Dendritic cell treated with granulocyte-macrophage colony-stimulating factor and Interleukin-4, amounts not matched to agents 40 ng/mL and 50 ng/mL, for 4 days (primary cell): Measurements from ENCODE around the gene HIRA.
A peak's percentile ranks its signal among the peaks of the same experiment; 100 is the strongest.

Experiments
- H3K27ac Mint-ChIP-seq: one replicate; pipeline ENCODE4 v1.8.0; 2022; ENCODE audit warnings: mild to moderate bottlenecking, mixed read lengths
- H3K27me3 Mint-ChIP-seq: one replicate; pipeline ENCODE4 v1.8.0; 2022; ENCODE audit warnings: mild to moderate bottlenecking, mixed read lengths
- H3K36me3 Mint-ChIP-seq: one replicate; pipeline ENCODE4 v1.8.0; 2022; ENCODE audit warnings: low read depth, mixed read lengths
- H3K4me1 Mint-ChIP-seq: one replicate; pipeline ENCODE4 v1.8.0; 2022; ENCODE audit warnings: low read depth, mixed read lengths
- H3K4me3 Mint-ChIP-seq: one replicate; pipeline ENCODE4 v1.8.0; 2022; ENCODE audit warnings: mild to moderate bottlenecking, moderate library complexity, mixed read lengths
- H3K9me3 Mint-ChIP-seq: one replicate; pipeline ENCODE4 v1.8.0; 2022; ENCODE audit warnings: mixed read lengths
- intact Hi-C: fragments of 100-400 bp; cut with micrococcal nuclease; formaldehyde crosslinking; loops from one replicate; pipeline ENCODE4 v1.15.0; 2022

The HIRA gene

GRCh38 chr22:19292458-19293230, 138.9 kb downstream of the HIRA start:
- Mint-ChIP-seq H3K9me3 (no peaks in the 10 kb centered on the region), H3K4me1 (peaks cover 31% of the 10 kb centered on the region), H3K36me3 (no peaks in the 10 kb centered on the region), H3K27me3 (peaks cover 30% of the 10 kb centered on the region), H3K27ac (no peak overlapping the region), H3K4me3 (peak overlapping the region; percentile 79)
- intact Hi-C loops, result loop anchor here (5.0 to 10.0 kb wide), 2 partner anchors 142 to 170 kb away; partner anchors contain the start of genes DGCR2, HIRA and MRPL40

DNA sequence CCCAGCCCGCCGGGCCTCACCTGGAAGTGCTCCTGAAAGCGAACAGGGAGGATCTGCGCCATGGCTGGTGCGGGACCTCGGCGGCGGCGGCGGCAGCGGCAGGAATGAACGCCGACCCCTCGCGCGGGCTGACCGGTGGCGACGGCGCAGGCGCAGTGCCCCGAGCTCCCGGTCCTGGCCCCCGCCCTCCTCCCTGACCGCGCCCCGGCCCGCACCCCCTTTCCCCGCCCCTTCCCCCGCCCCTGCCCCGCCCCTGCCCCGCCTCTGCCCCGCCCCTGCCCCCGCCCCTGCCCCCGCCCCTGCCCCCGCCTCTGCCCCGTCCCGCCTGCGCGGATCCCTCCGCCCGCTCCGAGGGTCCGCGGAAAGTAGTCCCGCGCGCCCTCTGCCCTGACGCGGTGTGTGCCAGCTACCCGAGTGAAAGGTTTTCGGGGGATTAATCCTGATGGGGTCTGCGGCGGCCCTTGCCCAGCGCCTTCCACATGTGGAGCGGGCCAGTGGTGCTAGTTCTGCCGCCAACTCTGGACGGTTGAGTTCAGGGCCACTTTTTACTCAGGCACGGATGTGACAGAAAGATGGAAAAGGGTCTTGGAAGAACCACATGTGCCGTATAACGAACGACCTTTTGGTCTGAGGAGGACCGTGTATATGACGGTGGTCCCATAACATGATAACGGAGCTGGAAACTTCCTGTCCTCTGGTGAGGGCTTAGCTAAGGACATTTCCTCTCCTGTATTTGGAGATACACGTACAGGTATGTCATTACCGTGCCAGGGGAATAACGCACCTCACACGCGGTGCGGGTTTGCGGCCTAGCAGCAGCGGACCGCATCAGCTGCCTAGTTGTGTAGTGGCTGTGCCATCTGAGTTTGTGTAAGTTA, 139.7 kb downstream of the HIRA start, which contains the start of gene CLTCL1:
Gene CLTCL1 (minus strand): TSS at position 140 of the 878 bp plus-strand sequence. CDS start 78 bp downstream, at position 62.
- intact Hi-C loops, result loop anchor here (1.0 to 10.0 kb wide), 4 partner anchors 113 to 187 kb away; partner anchors contain the start of genes CDC45, DGCR2, HIRA and MRPL40
- Mint-ChIP-seq H3K4me1 (peaks cover 29% of the 10 kb centered on the region), H3K9me3 (no peaks in the 10 kb centered on the region), H3K27ac (peak within 1 kb of the TSS; percentile 50), H3K36me3 (no peaks in the 10 kb centered on the region), H3K4me3 (peak within 1 kb of the TSS; percentile 79), H3K27me3 (peaks cover 34% of the 10 kb centered on the region)

DNA sequence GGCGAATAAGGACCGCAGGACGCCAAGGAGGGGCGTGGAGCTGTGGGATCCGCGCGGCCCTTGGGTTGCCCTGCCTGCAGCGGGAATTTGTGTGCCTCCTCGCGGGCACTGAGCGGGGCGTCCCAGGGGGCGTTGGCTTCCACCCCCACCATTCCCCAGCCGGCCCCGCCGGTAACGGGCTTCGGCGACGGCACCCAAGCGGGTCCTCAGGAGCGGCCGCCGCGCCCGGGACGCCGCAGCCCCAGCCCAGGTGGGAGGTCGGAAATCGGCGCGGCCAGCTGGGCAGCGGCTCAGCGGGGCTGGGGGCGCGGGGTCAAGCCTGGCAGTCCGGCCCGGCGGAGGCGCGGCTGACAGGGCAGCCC, 140.3 kb downstream of the HIRA start:
- Mint-ChIP-seq H3K4me3 (peak overlapping the region; percentile 77), H3K27me3 (peaks cover 34% of the 10 kb centered on the region), H3K36me3 (no peaks in the 10 kb centered on the region), H3K9me3 (no peaks in the 10 kb centered on the region), H3K27ac (peak overlapping the region; percentile 35), H3K4me1 (peaks cover 23% of the 10 kb centered on the region)
- intact Hi-C loops, result loop anchor here (1.0 to 10.0 kb wide), 4 partner anchors 112 to 188 kb away; partner anchors contain the start of genes CDC45, DGCR2, HIRA and MRPL40

- Mint-ChIP-seq H3K9me3 (no peaks in the 10 kb centered on the region), H3K27ac (peak overlapping the region; percentile 35), H3K27me3 (peaks cover 34% of the 10 kb centered on the region), H3K4me3 (peak overlapping the region; percentile 77), H3K4me1 (peaks cover 23% of the 10 kb centered on the region), H3K36me3 (no peaks in the 10 kb centered on the region)
- intact Hi-C loops, result loop anchor here (1.0 to 10.0 kb wide), 4 partner anchors 112 to 189 kb away; partner anchors contain the start of genes CDC45, DGCR2, HIRA and MRPL40
Measured at GRCh38 chr22:19290400-19291217, 140.9 kb downstream of the HIRA start.

DNA sequence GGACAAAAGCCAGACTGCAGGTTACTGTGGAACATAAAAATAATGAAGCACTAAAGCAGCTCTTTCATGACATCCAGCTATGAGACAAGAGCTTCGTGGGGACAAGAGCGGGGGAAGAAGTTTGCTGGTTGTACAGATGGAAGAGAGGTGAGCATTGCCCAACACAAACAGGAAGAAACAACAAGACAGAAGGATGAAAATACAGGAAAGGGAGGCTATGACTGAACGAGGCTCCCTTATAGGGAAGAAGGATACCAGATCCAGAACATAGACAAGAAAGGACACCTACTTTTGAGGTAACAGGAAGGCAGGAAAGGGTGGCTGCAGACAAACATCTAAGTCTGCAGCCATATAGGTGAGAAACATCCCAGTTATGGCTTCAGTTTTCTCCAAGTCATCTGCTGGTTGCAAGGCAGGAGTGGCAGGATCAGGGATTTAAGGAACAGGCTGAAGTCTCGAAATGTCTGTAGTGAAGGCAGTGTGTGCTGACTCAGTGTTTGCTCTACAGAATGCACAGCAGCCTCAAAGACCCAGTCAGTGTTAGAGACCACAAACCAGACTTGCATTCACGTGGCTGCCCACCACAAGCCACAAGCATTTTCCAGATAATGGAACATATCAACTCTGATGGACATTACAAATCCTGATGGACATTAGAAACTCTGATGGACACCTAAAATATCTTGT, 141.9 kb downstream of the HIRA start:
- Mint-ChIP-seq H3K4me1 (peaks cover 23% of the 10 kb centered on the region), H3K27ac (no peak overlapping the region), H3K36me3 (no peaks in the 10 kb centered on the region), H3K9me3 (no peaks in the 10 kb centered on the region), H3K27me3 (peaks cover 34% of the 10 kb centered on the region), H3K4me3 (no peak overlapping the region)
- intact Hi-C loops, result loop anchor here (2.0 to 10.0 kb wide), 4 partner anchors 55 to 167 kb away; partner anchors contain the start of genes DGCR2, HIRA, MRPL40 and SLC25A1

DNA sequence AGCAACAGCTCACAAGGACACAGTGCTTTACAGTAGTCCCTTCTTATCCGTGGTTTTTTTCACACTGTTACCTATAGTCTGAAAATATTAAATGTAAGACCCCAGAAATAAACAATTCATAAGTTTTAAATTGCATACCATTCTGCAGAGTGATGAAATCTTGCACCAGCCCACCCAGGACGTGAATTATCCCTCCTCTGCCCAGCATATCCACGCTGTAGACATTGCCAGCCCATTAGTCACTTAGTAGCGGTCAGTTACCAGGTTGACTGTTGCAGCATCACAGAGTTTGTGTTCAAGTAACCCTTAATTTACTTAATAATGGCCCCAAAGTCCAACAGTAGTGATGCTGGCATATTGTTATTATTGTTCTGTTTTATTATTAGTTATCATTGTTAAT, 143.6 kb downstream of the HIRA start:
- Mint-ChIP-seq H3K27me3 (peaks cover 32% of the 10 kb centered on the region), H3K9me3 (no peaks in the 10 kb centered on the region), H3K36me3 (no peaks in the 10 kb centered on the region), H3K4me3 (no peak overlapping the region), H3K27ac (no peak overlapping the region), H3K4me1 (peaks cover 23% of the 10 kb centered on the region)
- intact Hi-C loops, result loop anchor here (10.0 kb wide), 1 partner anchor 53 kb away; no protein-coding TSS in a partner anchor

DNA sequence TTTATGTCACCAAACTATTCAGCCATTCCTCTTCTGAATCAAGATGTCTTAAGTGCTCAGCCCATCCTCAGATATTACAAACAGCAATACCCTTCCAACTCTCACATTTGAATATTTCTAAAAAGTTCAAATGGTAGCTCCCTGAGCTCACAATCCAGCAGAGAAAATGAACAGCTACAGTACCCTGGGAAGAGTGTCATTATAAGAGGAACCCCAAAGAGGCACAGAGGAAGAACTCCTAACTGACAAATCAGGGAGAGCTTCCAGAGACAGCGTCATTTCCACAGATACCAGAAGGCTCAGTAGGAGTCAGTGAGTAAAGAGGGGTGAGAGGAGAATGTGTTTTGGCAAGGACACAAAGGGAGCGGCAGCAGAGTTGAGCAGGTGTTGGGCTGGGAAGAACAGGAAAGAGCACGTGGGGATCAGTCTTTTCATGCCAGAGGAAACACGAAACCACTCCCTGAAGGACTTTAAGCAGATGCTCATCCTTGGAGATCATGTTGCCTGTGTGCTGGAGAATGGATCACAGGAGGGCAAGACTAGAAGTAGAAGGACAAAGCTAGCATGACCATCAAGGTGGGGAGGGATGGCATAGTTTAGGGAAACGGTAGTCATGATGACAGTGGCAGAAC, 144.3 kb downstream of the HIRA start:
- H3K27ac Mint-ChIP-seq, result no peak overlapping the region
- peaks cover 19% of the 10 kb centered on the region for H3K4me1 Mint-ChIP-seq
- H3K9me3 Mint-ChIP-seq, result no peaks in the 10 kb centered on the region
- H3K27me3 Mint-ChIP-seq, result peaks cover 27% of the 10 kb centered on the region
- no peak overlapping the region for H3K4me3 Mint-ChIP-seq
- intact Hi-C loops, result loop anchor here (10.0 kb wide), 1 partner anchor 52 kb away; no protein-coding TSS in a partner anchor
- H3K36me3 Mint-ChIP-seq, result no peaks in the 10 kb centered on the region

DNA sequence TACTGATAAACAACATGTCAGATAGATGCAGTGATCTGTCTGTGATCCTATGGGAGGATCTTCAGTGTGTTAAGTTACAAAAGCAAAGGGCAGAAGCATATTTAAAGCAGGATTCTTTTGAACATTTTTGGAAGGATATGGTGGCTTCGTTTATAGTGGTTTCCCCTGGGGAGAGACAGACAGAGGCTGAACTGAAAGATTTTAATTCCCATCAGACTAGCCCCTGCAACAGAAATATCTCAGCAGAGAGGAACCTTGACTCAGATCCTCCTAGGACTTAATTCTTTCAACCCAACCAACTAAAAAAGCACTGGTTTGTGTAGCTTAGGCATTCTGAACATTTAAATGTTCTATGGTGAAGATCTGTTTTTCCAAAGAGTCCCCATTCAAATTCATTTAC, 145.7 kb downstream of the HIRA start:
- H3K27me3 Mint-ChIP-seq, result peaks cover 24% of the 10 kb centered on the region
- no peaks in the 10 kb centered on the region for H3K36me3 Mint-ChIP-seq
- H3K9me3 Mint-ChIP-seq, result no peaks in the 10 kb centered on the region
- H3K27ac Mint-ChIP-seq, result no peak overlapping the region
- peaks cover 16% of the 10 kb centered on the region for H3K4me1 Mint-ChIP-seq
- H3K4me3 Mint-ChIP-seq, result no peak overlapping the region
- intact Hi-C loops, result loop anchor here (10.0 kb wide), 1 partner anchor 51 kb away; no protein-coding TSS in a partner anchor
